Neural crest cell (in vitro differentiated cells): ENCODE measurements around the gene HAO1. TPM values are rescaled to one million over a fixed set of nuclear protein-coding genes. Genes with fewer than 3 reads are reported as not detected.

Experiments used
- DNase-seq: peaks from one replicate; pipeline ENCODE4 v3.0.0; 2021; ENCODE audit warnings: low read depth, mixed read lengths, low spot score
- H3K27ac Mint-ChIP-seq: one replicate; pipeline ENCODE4 v1.8.0; 2021; ENCODE audit warnings: mild to moderate bottlenecking, mixed read lengths; ENCODE audit not compliant: unreplicated experiment
- H3K27me3 Mint-ChIP-seq: 2 replicates; pipeline ENCODE4 v1.8.0; 2021; ENCODE audit warnings: low read depth, mild to moderate bottlenecking, mixed read lengths
- H3K36me3 Mint-ChIP-seq: 2 replicates; pipeline ENCODE4 v1.8.0; 2021; ENCODE audit warnings: low read depth, mild to moderate bottlenecking, mixed read lengths
- H3K4me1 Mint-ChIP-seq: 2 replicates; pipeline ENCODE4 v1.8.0; 2021; ENCODE audit warnings: mixed read lengths
- H3K4me3 Mint-ChIP-seq: one replicate; pipeline ENCODE4 v1.8.0; 2021; ENCODE audit warnings: mild to moderate bottlenecking, mixed read lengths
- H3K9me3 Mint-ChIP-seq: 2 replicates; pipeline ENCODE4 v1.8.0; 2021; ENCODE audit warnings: mixed read lengths
- CTCF ChIP-seq: fragments of 200-600 bp; sonication (generic); conservative IDR thresholded peaks from 2 replicates; pipeline ENCODE4 v1.5.0; 2021; ENCODE audit warnings: antibody characterized with exemption, mild to moderate bottlenecking
- total RNA-seq: library from RNA; stranded (reverse); gene quantifications from 2 replicates; pipeline ENCODE4 v1.2.1, GENCODE V29; 2021

HAO1 gene
- total RNA-seq, 1 donor from 2014 or later: not detected

DNA sequence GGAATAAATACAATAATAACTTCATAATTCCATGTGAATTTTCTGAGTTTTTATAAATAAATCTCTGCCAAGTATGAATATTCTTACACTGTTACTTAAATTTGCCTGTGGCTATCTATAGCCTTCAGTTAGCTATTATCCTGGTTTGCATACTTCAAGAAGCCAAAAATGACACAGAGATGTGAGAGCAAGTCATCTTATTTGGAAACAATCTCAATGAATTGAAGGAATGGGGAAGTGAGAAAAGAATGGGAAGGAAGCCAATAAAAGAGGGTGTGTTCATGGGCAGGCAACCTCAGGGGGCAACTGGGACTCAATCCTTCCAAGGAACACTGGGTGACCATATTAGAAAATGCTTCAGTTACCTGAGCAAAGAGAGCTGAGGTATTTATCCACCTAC, 9.9 kb downstream of the HAO1 start:
- Mint-ChIP-seq H3K4me1 (no peaks in the 10 kb centered on the region), H3K27me3 (peaks cover 6% of the 10 kb centered on the region), H3K4me3 (no peak overlapping the region), H3K36me3 (no peaks in the 10 kb centered on the region), H3K9me3 (no peaks in the 10 kb centered on the region), H3K27ac (no peak overlapping the region)
- DNase-seq: no peak
- no peak for TF ChIP-seq CTCF

DNA sequence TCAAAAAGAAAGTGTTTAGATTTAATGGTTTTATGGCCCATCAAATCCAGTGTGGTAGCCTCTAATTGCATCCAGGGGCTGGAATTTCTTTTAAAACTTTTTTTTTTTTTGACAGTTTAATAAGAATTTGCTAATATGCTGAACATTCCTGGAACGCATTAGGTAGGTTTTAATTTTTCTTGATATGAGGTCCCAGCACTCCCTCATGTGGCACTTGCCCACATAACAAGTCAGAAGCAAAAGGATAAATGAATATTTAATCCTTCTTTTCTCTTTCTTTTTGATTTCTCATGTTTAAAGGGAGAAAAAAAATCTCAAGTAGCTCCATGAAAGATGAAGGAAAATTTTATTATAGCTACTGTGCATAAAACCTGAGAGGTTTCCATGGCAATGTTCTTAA, 13.5 kb downstream of the HAO1 start:
- no peaks in the 10 kb centered on the region for H3K9me3 Mint-ChIP-seq
- DNase-seq: no peak
- H3K36me3 Mint-ChIP-seq: no peaks in the 10 kb centered on the region
- no peak overlapping the region for H3K27ac Mint-ChIP-seq
- TF ChIP-seq CTCF: peak; percentile 69
- no peaks in the 10 kb centered on the region for H3K4me1 Mint-ChIP-seq
- no peak overlapping the region for H3K4me3 Mint-ChIP-seq
- H3K27me3 Mint-ChIP-seq: peaks cover 6% of the 10 kb centered on the region

- H3K9me3 Mint-ChIP-seq: no peaks in the 10 kb centered on the region
- no peaks in the 10 kb centered on the region for H3K36me3 Mint-ChIP-seq
- no peak for DNase-seq
- H3K4me1 Mint-ChIP-seq: no peaks in the 10 kb centered on the region
- no peak for TF ChIP-seq CTCF
- peaks cover 7% of the 10 kb centered on the region for H3K27me3 Mint-ChIP-seq
- no peak overlapping the region for H3K4me3 Mint-ChIP-seq
- no peak overlapping the region for H3K27ac Mint-ChIP-seq
These were observed 13.9 kb downstream of the HAO1 start for GRCh38 chr20:7926323-7926722.

GRCh38 chr20:7924692-7925091, 15.6 kb downstream of the HAO1 start:
- no peak overlapping the region for H3K27ac Mint-ChIP-seq
- no peaks in the 10 kb centered on the region for H3K4me1 Mint-ChIP-seq
- TF ChIP-seq CTCF: no peak
- DNase-seq: no peak
- H3K27me3 Mint-ChIP-seq: peaks cover 11% of the 10 kb centered on the region
- H3K9me3 Mint-ChIP-seq: no peaks in the 10 kb centered on the region
- no peak overlapping the region for H3K4me3 Mint-ChIP-seq
- no peaks in the 10 kb centered on the region for H3K36me3 Mint-ChIP-seq

GRCh38 chr20:7916648-7917047, 23.6 kb downstream of the HAO1 start:
- no peak overlapping the region for H3K4me3 Mint-ChIP-seq
- TF ChIP-seq CTCF: no peak
- H3K27me3 Mint-ChIP-seq: peaks cover 5% of the 10 kb centered on the region
- H3K36me3 Mint-ChIP-seq: no peaks in the 10 kb centered on the region
- H3K4me1 Mint-ChIP-seq: peaks cover 7% of the 10 kb centered on the region
- DNase-seq: no peak
- no peak overlapping the region for H3K27ac Mint-ChIP-seq
- no peaks in the 10 kb centered on the region for H3K9me3 Mint-ChIP-seq

- Mint-ChIP-seq H3K9me3 (peaks cover under 1% of the 10 kb centered on the region), H3K4me3 (no peak overlapping the region), H3K36me3 (no peaks in the 10 kb centered on the region), H3K27me3 (no peaks in the 10 kb centered on the region), H3K4me1 (peaks cover 15% of the 10 kb centered on the region), H3K27ac (no peak overlapping the region)
- DNase-seq: no peak
- TF ChIP-seq CTCF: no peak
These were observed 27.7 kb downstream of the HAO1 start for GRCh38 chr20:7912551-7912950.
